Mucosa of descending colon (tissue), 3 donors: ENCODE measurements around the gene PPP2CA. TPM values are rescaled to one million over a fixed set of nuclear protein-coding genes. Genes with fewer than 3 reads are reported as not detected.
"Not testable (repeated sequence)": the region's sequence is repeated elsewhere in the genome, so short reads cannot be mapped to it uniquely, and the experiment has no call there.

Experiments used
- ATAC-seq: fragments of 200-7000 bp; cut with Tn5 transposase; one replicate; pipeline ENCODE4 v1.9.1; 2020; ENCODE audit warnings: mild to moderate bottlenecking, moderate library complexity
- DNase-seq, 3 donors: peaks; one replicate each; pipeline ENCODE4 v3.0.0-alpha.2; 2020
- H3K36me3 ChIP-seq: fragments of 200-600 bp; one replicate; pipeline ENCODE4 v1.8.0; 2021; ENCODE audit warnings: low read depth, mild to moderate bottlenecking
- H3K4me1 ChIP-seq: fragments of 200-600 bp; one replicate; pipeline ENCODE4 v1.8.0; 2021; ENCODE audit warnings: low read depth, mild to moderate bottlenecking
- H3K4me3 ChIP-seq: fragments of 200-600 bp; one replicate; pipeline ENCODE4 v1.8.0; 2021; ENCODE audit warnings: mild to moderate bottlenecking
- H3K9me3 ChIP-seq: fragments of 200-600 bp; one replicate; pipeline ENCODE4 v1.8.0; 2021; ENCODE audit warnings: mild to moderate bottlenecking
- intact Hi-C, 2 donors: fragments of 100-400 bp; cut with DNase I in 1 of 2; cut with micrococcal nuclease in 1 of 2; formaldehyde crosslinking; loops; one replicate each; pipeline versions ENCODE4 v1.11.0 to v1.11.1; 2022; cut with DNase I, micrococcal nuclease
- total RNA-seq, 3 donors: library from RNA; stranded (reverse); fragmentation: NEBNext Ultra II Directional in 2 of 3; extraction: Animal tissue kit (Norgen Biotek cat#: 25700) in 2 of 3; gene quantifications; one replicate each; pipeline versions ENCODE4 v1.2.1 to v1.2.4, GENCODE V29; 2021 to 2023
- TF ChIP-seq, protein P1 (sequence below): fragments of 200-600 bp; IDR thresholded peaks from one replicate; pipeline ENCODE4 v1.8.0; 2022; ENCODE audit warnings: antibody characterized with exemption, mild to moderate bottlenecking
- donor health status: DM: no; HTN: no; CAD: no; lungs with moderate emphysema.
- donor health status: DM: no; HTN: no; CAD: no.
- donor health status: DM: no; HTN: yes; CAD: no.

The PPP2CA gene
- total RNA-seq, 3 donors from 2014 or later = 93.9 to 120 (median 115) TPM

DNA sequence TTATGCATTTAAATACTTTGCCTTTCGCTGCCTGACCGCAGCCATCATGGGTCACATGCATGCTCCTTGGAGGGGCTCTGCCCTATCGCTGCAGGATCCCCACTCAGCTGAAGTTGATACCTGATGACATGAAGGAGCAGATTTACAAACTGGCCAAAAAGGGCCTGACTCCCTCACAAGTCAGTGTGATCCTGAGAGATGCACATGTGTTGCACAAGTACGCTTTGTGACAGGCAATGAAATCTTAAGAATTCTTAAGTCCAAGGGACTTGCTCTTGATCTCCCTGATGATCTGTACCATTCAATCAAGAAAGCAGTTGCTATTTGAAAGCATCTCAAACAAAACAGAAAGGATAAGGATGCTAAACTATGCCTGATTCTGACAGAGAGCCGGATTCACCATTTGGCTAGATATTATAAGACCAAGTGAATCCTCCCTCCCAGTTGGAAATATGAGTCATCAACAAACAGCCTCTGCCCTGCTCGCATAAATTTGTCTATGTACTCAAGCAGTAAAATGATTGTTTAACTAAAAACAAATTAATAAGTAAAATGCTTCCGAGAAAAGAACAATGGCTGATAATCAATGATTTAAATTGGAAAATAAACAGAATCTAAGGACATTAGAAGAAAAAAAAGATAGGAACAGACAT, 41.6 kb upstream of the PPP2CA start:
- H3K9me3 ChIP-seq = peaks cover 7% of the 10 kb centered on the region
- H3K36me3 ChIP-seq = no peaks in the 10 kb centered on the region
- ATAC-seq (no peak), DNase-seq (no peak)
- intact Hi-C loops = no loop called here
- no peaks in the 10 kb centered on the region for H3K4me1 ChIP-seq
- no peak overlapping the region for H3K4me3 ChIP-seq
- TF ChIP-seq, protein P1, sequence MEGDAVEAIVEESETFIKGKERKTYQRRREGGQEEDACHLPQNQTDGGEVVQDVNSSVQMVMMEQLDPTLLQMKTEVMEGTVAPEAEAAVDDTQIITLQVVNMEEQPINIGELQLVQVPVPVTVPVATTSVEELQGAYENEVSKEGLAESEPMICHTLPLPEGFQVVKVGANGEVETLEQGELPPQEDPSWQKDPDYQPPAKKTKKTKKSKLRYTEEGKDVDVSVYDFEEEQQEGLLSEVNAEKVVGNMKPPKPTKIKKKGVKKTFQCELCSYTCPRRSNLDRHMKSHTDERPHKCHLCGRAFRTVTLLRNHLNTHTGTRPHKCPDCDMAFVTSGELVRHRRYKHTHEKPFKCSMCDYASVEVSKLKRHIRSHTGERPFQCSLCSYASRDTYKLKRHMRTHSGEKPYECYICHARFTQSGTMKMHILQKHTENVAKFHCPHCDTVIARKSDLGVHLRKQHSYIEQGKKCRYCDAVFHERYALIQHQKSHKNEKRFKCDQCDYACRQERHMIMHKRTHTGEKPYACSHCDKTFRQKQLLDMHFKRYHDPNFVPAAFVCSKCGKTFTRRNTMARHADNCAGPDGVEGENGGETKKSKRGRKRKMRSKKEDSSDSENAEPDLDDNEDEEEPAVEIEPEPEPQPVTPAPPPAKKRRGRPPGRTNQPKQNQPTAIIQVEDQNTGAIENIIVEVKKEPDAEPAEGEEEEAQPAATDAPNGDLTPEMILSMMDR = no peak

DNA sequence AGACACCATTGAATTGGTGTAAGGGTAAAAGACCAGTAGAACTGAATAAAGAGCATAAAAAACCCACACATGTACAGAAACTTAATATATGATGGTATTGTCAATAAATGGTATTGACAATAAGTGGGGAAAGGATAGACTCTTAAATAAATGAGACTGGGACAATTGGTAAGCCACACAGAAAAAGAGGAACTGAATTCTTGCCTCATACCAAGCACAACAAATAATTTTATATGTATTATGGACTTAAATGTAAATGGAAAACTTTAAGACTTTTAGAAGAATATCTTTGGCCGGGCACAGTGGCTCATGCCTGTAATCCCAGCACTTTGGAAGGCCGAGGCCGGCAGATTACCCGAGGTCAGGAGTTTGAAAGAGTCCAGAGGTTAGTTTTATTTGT, 37.9 kb upstream of the PPP2CA start:
- Histone ChIP-seq H3K4me1 (no peaks in the 10 kb centered on the region), H3K4me3 (no peak overlapping the region), H3K9me3 (peaks cover 11% of the 10 kb centered on the region), H3K36me3 (no peaks in the 10 kb centered on the region)
- TF ChIP-seq, protein P1 = no peak
- ATAC-seq = no peak
- intact Hi-C loops = no loop called here
- DNase-seq = no peak

DNA sequence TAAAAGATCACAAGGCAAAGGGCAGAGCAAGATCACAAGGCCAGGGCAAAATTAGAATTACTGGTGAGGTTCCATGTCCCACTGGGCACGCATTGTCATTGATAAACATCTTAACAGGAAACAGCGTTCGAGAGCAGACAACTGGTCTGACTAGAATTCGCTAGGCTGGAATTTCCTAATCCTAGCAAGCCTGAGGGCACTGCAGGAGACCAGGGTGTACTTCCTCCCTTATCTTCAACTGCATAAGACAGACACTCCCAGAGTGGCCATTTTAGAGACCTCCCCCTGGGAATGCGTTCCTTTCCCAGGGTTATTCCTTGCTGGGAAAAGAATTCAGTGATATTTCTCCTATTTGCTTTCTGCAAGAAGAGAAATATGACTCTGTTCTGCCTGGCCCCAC, 36.8 kb upstream of the PPP2CA start:
- DNase-seq, intact Hi-C loops, ATAC-seq: not testable (repeated sequence)

DNA sequence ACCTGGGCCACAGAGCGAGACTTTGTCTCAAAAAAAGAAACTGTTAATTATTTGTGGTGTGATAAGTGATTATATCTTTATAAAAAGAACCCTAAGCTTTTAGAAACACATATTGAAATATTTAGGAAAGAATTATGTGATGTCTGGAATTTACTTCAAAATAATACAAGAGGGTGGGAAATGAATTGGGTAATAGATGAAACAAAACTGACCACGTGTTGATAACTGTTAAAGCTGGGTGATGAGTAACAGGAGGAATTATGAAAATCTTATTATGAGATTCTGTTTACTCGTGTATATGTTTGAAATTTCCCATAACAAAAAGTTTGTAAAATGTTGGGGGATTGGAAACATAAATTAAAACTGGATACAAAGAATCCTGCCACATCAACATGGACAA, 33.0 kb upstream of the PPP2CA start:
- Histone ChIP-seq H3K36me3 (no peaks in the 10 kb centered on the region), H3K9me3 (peaks cover 11% of the 10 kb centered on the region), H3K4me3 (no peak overlapping the region), H3K4me1 (no peaks in the 10 kb centered on the region)
- intact Hi-C loops = no loop called here
- TF ChIP-seq, protein P1 = no peak
- DNase-seq (no peak), ATAC-seq (no peak)

More for the DNA sequence above, 36.8 kb upstream of the PPP2CA start:
- H3K4me1 ChIP-seq, H3K36me3 ChIP-seq, H3K4me3 ChIP-seq: not testable (repeated sequence)
- H3K9me3 ChIP-seq = peaks cover 11% of the 10 kb centered on the region

DNA sequence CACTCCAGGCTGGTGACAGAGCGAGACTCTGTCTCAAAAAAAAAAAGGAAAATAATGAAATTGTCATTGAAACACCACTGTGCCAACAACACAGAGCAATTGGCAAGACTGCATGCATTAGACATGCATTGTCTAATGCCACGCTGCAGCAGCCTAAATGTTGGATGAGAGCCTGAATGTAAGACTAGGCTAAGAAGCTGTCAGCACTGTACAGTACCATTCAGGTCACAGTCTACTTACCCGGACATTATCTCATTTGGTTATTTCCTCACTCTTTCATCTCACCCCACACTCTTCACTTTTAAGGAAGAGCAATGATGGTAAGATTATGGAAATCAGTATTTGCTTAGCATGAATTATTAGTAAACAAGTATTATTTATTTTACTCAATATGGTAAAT, 31.3 kb upstream of the PPP2CA start:
- Histone ChIP-seq H3K4me3 (no peak overlapping the region), H3K9me3 (peaks cover 2% of the 10 kb centered on the region), H3K4me1 (no peaks in the 10 kb centered on the region), H3K36me3 (no peaks in the 10 kb centered on the region)
- TF ChIP-seq, protein P1 = no peak
- intact Hi-C loops = no loop called here
- DNase-seq = no peak
- ATAC-seq = no peak

DNA sequence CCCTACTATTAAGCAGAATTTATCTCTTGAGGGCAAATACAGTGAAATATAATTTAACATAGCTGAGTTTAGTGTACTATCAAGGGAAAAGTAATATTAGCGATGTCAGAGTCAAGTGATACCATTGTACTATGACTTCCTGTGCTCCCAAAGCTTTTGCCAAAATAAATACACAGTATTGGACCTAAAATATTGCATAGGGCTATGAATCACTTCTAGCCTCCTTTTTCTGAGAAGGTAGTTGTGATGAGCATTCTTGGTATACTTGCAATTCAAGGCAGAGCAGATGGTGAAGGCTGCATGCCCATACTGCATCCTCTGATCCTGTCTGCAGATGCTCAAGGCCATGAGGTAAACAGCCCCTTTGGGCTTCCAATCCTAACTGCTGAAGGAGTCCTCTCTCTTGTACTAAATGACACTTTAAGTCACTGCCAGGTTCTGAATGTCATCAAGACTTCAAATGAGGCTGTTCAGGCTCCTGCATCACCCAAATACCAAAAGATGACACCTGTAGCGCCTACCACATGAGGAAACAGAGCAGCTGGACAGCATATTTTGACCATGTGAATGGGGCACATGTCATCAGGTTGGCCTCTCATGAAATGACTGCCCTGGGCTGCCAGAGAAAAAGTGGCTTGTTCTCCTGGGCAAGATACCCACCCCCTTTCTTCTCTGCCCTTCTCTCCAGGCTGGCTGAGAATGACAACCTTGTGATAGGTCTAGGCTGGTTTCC, 29.7 kb upstream of the PPP2CA start:
- H3K36me3 ChIP-seq = no peaks in the 10 kb centered on the region
- no peaks in the 10 kb centered on the region for H3K9me3 ChIP-seq
- ATAC-seq (no peak), DNase-seq (no peak)
- H3K4me1 ChIP-seq = no peaks in the 10 kb centered on the region
- no peak overlapping the region for H3K4me3 ChIP-seq
- intact Hi-C loops = no loop called here
- TF ChIP-seq, protein P1 = no peak

DNA sequence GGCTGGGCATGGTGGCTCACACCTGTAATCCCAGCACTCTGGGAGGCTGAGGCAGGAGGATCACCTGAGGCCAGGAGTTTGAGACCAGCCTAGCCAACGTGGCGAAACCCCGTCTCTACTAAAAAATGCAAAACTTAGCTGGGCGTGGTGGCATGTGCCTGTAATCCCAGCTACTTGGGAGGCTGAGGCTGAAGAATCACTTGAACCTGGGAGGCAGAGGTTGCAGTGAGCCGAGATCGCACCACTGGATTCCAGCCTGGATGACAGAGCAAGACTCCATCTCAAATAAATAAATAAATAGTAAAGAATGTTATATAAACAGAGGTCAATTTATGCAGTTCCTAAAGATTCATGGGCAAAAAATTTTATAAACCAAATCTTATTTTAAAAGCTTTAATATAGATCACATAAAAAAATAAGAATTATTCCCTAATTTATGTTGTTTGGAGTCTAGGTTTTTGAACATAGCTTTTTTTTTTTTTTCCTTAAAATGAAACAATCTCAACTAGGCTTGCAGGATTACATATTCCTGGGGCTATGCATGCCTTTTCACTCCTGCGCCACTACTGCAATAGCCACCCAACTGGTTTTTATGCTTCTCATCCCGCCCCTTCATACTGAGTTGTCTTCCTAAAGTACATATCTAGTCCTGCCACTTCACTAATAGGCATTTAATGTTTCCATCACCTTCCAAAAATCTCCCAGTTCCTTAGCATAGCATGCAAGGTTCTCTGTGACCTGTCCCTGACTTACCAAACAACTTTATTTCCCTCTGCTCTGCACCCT, 27.7 kb upstream of the PPP2CA start:
- intact Hi-C loops, H3K36me3 ChIP-seq, ATAC-seq, H3K4me1 ChIP-seq, DNase-seq, H3K4me3 ChIP-seq, H3K9me3 ChIP-seq: not testable (repeated sequence)
